ENCODE results near the gene REG3A.

The REG3A gene

DNA sequence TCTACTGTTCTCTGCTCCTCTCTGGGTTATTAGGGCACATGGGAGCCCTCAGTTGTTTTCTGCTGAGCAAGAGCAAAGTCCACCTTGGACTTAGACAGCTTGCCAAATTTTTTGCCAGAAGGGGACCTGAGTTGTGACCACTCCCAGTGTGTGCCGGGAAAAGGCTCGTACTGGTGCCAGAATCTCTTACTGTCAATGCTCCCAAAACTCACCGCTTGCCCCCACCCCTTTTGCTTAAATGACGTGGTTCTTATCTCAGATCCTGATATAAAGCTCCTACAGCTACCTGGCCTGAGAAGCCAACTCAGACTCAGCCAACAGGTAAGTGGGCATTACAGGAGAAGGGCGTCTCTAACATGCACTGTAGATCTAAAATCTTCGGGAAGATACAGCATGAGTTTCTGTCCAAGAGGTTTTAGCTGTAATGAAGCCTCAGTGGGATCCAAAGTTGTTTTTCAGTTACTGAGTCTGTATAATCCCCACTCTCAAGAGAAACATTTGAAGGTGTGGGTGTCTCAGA lies 39.3 kb downstream of the REG3A start, which contains the start of gene REG1A:
Gene REG1A, plus strand, starts transcription at position 295 of the 520 bp plus-strand sequence. CDS start 374 bp downstream, outside the sequence.
- no peak for DNase-seq (ENCODE audit: low spot score)

DNA sequence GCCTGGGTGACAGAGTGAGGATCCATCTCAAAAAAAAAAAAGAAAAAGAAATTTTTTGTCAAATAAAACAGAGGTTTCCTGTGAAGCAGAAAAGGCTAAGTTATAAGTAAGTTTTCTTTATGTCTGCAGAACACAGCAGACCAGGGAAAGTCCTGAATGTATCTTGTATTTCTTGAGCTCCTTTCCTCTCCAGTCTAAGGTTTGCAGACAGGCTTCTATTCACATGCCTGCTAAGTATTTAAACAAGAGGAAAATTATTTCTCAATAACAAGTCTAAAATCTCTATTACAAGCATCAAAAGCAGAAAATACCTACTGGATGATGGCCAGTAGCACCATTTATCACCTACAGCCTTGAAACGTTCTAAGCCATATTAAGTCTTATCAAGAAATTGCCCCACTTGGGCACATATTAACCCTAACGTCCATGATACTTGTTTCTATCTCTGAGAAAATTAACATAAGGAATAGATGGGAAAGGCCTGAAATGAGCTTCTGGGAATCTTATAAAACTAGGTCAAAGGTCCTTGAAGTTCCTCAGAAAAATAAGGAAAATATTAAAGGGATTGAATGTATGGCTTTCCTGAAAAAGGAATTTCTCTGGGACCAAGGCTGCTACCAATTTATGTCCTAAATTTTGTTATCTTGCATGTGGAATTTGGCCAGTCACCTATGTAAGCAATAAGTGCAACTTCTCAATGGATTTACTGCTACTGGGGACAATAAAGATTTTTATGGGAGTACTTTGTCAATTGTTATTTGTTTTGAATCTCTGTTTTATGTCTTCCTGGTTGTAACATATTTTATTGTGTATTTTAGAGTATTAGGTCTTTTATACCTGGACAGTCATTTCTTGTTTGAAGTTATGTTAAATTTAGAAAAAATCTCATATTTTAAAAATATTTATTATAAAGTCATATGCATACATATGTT lies 42.3 kb downstream of the REG3A start:
- no peak for DNase-seq (ENCODE audit: low spot score)

DNA sequence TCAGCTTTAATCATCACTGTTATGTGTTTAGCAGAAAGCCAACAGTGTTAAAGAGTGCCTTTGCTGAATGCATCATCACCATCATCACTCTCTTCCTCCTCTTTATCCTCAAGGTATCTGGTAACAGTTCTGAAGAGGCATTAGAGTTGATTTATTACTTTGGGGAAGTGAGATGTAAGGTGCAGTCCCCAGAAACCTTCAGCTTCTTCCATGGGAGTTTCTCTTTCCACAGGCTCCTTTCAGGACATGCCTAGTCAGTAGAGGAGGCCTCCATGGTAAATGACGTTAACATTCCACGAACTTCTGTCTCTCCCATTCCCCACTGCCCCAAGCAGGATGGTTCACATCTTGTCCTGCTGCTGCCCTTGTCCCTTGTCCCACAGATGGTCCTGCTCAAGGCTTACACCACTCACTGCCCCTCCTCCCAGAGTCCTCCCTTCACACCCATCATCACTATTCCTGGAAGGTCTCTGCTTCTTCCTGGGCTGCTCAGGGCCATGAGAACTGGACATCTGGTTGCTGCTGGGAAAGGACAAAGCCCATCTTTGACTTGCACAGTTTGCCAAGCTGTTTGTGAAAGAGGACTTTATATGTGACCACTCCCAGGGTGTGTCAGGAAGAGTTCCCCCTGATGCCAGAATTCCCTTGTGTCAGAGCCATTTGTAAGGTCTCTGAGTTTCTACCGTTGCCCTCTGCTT lies 44.6 kb downstream of the REG3A start:
- no peak for DNase-seq (ENCODE audit: low spot score)

DNA sequence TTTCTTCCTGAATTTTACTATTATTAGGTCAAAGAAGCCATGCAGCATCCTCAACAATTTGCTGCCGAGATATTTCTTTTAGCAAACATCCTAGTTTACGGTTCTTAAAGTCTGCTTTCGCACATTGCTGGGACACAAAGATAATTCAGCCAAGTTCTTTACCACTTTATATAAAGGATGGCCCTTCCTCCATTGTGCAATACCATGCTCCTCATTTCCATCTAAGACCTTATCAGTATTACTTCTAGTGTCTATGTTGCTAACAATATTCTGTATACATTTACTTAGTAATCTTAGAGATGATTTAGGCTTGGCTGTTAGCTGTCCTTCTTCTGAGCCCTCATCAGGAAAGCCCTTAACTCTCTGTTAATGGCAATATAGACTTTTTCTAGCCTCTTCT lies 47.3 kb downstream of the REG3A start:
- no peak for DNase-seq (ENCODE audit: low spot score)

Measured in CD4-positive, alpha-beta T cell treated with Interleukin-2 at 100 ng/mL for 4 hours (primary cell).